ENCODE results near the gene ENO2. TPM values are rescaled to one million over a fixed set of nuclear protein-coding genes. Genes with fewer than 3 reads are reported as not detected.

The ENO2 gene
- total RNA-seq, 4 donors from 2014 or later: 3.4 to 6.2 (median 5.6) TPM

- no peak for TF ChIP-seq CTCF (IDR thresholded peaks at IDR 0.05; ENCODE audit: low read depth)
These were observed 21.2 kb downstream of the ENO2 start for GRCh38 chr12:6935371-6936193.

- no peak for TF ChIP-seq CTCF (IDR thresholded peaks at IDR 0.05; ENCODE audit: low read depth)
These were observed 21.8 kb downstream of the ENO2 start for GRCh38 chr12:6936194-6936635.

- no peak for TF ChIP-seq CTCF (IDR thresholded peaks at IDR 0.05; ENCODE audit: low read depth)
These were observed 22.5 kb downstream of the ENO2 start for GRCh38 chr12:6936636-6937480.

- no peak for TF ChIP-seq CTCF (IDR thresholded peaks at IDR 0.05; ENCODE audit: low read depth)
These were observed 23.3 kb downstream of the ENO2 start for GRCh38 chr12:6937481-6938352.

GRCh38 chr12:6938353-6939190 lies 24.2 kb downstream of the ENO2 start:
- no peak for TF ChIP-seq CTCF (IDR thresholded peaks at IDR 0.05; ENCODE audit: low read depth)

GRCh38 chr12:6939191-6939540 lies 24.8 kb downstream of the ENO2 start:
- TF ChIP-seq CTCF (IDR thresholded peaks at IDR 0.05; ENCODE audit: low read depth): no peak

All from subcutaneous adipose tissue (tissue), 4 donors.